ENCODE data around the gene RMND5B.

Gene RMND5B

DNA sequence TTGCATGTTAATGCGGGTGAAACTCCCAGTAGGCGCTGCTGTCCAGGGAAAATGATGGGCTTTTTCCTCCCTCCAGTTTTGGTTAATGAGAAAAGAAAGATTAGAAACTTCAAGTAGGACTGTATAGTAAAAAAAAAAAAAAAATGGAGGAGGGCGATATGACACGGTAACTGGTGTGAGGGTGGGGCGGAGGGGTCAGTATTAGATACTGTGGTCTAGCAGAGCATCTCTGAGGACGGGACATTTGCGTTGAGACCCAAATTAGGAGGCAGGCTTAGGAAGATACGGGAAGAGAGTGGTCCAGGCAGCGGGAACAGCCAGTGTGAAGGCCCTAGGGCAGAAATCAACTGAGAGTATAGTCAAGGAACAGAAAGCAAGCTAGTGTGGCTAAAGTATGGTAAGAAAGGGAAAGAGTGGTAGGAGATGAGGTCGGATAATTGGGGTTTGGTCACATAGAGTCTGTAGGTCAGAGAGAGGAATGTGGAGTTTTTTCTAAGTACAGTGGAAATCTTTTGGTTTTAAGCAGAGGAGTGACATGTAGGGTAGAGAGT is 707 bp downstream of the RMND5B start:
- peak overlapping the region; percentile 70 for H3K4me3 ChIP-seq (ENCODE audit: low read length)
- TF ChIP-seq ZNF274 (IDR thresholded peaks at IDR 0.05; ENCODE audit: low read depth, low read length), result no peak

DNA sequence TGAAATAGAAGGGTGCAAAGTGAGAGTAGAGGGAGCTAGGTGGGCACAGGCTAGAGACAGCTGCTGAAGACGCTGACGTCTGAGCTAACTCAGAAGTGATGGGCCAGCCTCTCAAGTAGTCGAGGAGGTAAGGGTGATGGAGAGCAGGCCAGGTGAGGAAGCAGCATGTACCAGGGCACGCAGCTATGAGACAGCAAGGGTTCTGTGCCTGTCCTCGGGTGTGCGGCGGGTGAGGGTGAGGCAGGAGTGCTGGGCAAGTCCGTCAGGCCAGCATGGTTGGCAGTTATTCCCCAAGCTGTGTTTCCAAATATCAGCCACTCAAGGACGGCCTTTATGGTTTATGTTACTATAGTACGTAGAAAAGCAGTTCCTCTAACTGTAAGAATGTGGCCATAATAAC is 6.2 kb downstream of the RMND5B start:
- no peak overlapping the region for H3K4me3 ChIP-seq (ENCODE audit: low read length)
- no peak for TF ChIP-seq ZNF274 (IDR thresholded peaks at IDR 0.05; ENCODE audit: low read depth, low read length)

DNA sequence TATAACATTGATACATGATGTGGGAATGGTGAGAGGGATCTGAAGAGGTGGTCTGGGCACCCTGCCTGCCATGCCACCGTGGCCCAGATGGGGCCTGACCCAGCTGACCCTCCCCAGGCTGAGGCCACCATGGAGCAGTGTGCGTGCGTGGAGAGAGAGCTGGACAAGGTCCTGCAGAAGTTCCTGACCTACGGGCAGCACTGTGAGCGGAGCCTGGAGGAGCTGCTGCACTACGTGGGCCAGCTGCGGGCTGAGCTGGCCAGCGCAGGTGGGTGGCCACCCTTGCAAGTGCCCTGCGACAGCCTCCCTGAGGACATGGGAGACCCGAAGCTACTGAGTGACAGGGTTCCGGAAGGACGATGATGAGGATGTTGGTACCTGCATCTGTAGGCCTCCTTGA is 7.2 kb downstream of the RMND5B start:
- no peak for TF ChIP-seq ZNF274 (IDR thresholded peaks at IDR 0.05; ENCODE audit: low read depth, low read length)
- H3K4me3 ChIP-seq (ENCODE audit: low read length), result no peak overlapping the region

DNA sequence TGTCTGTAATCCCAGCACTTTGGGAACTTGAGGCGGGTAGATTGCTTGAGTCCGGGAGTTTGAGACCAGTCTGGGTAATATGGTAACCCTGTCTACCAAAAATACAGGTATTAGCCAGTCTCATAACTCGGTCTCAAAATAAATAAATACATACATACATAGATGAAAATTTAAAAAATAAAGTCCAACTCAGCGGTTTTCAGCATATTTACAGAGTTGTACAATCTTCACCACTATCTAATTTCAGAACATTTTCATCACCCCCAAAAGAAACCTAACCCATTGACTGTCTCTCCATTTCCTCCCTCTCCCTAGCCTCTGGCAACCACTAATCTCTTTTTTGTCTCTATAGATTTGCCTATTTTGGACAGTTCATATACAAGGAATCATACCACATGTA is 10.7 kb downstream of the RMND5B start:
- no peak overlapping the region for H3K4me3 ChIP-seq (ENCODE audit: low read length)
- TF ChIP-seq ZNF274 (IDR thresholded peaks at IDR 0.05; ENCODE audit: low read depth, low read length), result no peak

DNA sequence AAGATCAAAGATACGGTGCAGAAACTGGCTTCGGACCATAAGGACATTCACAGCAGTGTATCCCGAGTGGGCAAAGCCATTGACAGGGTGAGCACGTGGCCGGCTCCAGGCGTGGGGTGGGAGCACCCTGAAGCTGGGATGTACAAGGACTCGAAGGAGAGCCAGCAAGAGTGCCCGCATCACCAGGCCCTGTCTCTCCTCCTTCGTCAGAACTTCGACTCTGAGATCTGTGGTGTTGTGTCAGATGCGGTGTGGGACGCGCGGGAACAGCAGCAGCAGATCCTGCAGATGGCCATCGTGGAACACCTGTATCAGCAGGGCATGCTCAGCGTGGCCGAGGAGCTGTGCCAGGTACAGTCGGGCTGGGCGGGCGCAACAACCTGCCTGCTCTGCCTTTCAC is 11.8 kb downstream of the RMND5B start:
- no peak overlapping the region for H3K4me3 ChIP-seq (ENCODE audit: low read length)
- no peak for TF ChIP-seq ZNF274 (IDR thresholded peaks at IDR 0.05; ENCODE audit: low read depth, low read length)

DNA sequence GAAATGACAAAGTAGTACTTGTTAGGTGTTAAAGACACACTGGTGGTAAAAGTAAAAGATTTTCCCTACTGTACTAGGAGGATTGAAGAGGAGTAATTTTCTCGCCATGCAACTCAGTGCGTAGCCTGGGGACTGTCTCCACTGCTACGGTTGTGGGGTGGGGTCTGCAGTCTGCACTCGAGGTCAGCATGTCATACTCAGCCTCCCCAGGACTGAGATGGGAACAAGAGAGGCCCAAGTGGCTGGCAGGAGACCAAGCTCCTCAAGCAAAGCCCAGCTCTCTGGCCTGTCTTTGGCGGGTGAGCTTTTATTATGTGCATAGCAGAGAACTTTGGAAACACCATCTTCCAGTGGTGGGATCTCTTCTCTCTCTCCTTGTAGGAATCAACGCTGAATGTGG is 12.4 kb downstream of the RMND5B start:
- no peak overlapping the region for H3K4me3 ChIP-seq (ENCODE audit: low read length)
- TF ChIP-seq ZNF274 (IDR thresholded peaks at IDR 0.05; ENCODE audit: low read depth, low read length), result no peak

DNA sequence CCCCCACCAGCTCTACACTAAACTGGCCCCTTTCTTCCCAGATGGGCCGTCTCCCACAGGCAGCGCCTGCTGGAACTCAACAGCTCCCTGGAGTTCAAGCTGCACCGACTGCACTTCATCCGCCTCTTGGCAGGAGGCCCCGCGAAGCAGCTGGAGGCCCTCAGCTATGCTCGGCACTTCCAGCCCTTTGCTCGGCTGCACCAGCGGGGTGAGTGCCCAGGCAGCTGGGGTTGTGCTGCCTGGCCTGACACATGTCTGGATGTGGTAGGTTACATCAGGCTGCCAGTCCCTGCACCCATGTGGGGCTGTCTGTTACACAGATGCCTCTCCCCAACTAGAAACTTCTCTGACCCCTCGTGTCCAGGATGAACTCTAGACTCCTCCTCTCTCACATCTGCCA is 13.1 kb downstream of the RMND5B start:
- no peak for TF ChIP-seq ZNF274 (IDR thresholded peaks at IDR 0.05; ENCODE audit: low read depth, low read length)

DNA sequence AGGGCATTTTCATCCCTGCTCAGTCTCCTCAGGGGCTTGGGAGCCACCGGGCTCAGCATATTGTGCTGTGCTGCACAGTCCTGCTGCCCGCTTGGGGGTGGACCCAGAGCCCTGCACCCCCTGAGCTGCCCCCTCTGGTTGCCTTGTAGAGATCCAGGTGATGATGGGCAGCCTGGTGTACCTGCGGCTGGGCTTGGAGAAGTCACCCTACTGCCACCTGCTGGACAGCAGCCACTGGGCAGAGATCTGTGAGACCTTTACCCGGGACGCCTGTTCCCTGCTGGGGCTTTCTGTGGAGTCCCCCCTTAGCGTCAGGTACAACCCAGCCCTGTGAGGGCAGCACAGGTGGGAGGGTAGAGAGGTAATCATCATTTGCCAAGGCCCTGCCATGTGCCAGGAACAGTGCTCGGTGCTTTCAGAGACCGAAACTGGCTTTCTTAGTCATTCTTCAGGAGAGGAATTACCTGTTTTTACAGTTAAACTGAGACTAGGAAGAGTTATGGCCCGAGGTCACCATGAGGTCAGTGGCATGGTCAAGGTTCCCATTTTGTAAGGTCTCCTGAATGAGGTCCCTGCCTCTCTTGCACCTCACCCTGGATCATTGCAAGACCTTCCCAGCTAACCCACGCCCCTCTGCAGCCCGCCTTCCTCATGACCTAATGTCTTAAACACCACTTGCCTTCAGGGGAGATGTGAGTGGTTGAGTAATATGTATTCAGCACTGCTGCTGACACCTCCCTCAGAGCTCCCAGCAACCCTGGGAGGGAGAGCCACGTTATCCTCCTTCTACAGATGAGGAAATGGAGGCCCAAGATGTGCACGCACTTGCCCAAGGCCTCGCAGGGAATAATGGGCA is 15.4 kb downstream of the RMND5B start:
- TF ChIP-seq ZNF274 (IDR thresholded peaks at IDR 0.05; ENCODE audit: low read depth, low read length), result no peak
- H3K4me3 ChIP-seq (ENCODE audit: low read length), result no peak overlapping the region

More for the DNA sequence above, 13.1 kb downstream of the RMND5B start:
- no peak overlapping the region for H3K4me3 ChIP-seq (ENCODE audit: low read length)

DNA sequence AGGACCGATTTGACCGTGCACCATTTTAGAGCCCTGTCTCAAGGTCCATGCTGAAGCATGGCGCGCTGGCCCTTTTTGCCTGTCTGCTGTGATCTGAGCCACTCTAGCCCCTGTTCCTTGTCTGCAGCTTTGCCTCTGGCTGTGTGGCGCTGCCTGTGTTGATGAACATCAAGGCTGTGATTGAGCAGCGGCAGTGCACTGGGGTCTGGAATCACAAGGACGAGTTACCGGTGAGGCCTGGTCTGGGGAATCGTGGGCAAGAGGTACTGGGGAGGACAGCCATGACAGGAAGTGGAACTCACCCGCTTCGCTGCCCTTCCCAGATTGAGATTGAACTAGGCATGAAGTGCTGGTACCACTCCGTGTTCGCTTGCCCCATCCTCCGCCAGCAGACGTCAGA is 16.6 kb downstream of the RMND5B start:
- TF ChIP-seq ZNF274 (IDR thresholded peaks at IDR 0.05; ENCODE audit: low read depth, low read length), result no peak
- no peak overlapping the region for H3K4me3 ChIP-seq (ENCODE audit: low read length)

DNA sequence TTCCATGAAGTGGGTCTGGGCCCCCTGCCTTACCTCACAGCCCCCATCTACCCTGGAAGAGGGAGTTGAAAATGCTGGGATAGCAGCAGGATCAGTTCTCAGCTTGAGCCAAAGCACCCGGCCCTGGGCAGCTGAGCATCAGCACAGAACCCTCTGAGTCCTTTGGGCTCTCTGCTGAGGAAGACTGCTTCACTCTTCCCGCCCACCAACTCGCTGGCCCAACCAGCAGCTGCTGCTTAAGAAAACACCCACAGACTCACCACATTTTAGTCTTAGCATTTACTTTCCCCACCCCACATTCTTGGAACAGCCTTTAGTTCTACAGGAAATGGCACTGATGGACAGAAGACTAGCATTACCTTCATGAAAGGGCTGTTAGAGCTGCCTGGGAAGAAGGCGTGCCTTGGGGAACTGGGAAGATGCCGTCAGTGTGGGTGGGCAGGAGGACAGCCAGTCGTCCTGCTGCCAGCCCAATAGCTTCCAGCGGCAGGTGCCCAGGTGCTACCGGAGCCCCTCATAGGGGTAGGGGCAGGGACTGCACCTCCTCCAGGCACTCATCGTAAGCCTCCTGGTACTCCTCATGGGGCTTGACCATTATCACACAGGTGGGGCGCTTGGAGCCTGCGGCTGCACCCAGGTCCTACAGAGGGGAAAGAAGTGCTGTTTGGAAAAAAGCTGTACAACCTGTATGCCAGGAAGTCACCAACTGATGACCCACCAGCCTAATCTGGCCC is 18.6 kb downstream of the RMND5B start:
- TF ChIP-seq ZNF274 (IDR thresholded peaks at IDR 0.05; ENCODE audit: low read depth, low read length), result no peak
- H3K4me3 ChIP-seq (ENCODE audit: low read length), result no peak overlapping the region

DNA sequence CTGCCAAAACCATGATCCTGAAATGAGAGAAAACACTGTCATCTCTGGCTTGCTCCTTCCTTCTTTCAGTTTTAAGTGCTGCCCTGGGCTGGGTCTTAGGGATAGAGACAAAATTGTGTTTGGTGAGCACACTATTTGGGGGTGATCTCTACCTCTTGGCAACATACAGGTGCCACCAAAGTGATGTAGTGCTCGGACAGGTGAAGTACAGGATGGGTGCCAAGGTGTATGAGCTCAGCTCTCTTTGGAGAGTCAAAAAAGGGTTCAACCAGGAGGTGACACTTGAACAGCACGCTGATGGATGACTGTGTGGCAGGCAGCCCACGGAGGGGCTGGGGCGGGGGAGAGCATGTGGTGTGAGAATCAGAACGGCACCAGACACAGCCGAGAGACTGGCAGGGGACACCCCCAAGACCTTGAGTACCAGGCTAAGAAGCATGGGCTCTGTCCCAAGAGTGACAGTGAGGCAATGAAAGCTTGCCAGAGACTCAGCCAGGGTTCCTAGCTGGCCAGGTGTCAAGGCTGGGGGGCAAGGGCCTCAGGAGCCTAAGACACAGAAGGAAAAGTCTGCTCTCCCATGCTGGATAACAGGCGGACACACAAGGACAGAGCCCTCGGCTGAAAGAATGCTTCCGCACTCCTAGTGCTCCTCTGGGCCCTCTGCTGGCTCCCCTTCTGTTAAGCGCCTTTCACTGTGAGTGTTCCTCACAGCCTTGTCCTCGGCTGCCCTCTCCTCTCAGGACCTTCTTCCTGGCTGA is 20.3 kb downstream of the RMND5B start:
- no peak for TF ChIP-seq ZNF274 (IDR thresholded peaks at IDR 0.05; ENCODE audit: low read depth, low read length)
- H3K4me3 ChIP-seq (ENCODE audit: low read length), result no peak overlapping the region

DNA sequence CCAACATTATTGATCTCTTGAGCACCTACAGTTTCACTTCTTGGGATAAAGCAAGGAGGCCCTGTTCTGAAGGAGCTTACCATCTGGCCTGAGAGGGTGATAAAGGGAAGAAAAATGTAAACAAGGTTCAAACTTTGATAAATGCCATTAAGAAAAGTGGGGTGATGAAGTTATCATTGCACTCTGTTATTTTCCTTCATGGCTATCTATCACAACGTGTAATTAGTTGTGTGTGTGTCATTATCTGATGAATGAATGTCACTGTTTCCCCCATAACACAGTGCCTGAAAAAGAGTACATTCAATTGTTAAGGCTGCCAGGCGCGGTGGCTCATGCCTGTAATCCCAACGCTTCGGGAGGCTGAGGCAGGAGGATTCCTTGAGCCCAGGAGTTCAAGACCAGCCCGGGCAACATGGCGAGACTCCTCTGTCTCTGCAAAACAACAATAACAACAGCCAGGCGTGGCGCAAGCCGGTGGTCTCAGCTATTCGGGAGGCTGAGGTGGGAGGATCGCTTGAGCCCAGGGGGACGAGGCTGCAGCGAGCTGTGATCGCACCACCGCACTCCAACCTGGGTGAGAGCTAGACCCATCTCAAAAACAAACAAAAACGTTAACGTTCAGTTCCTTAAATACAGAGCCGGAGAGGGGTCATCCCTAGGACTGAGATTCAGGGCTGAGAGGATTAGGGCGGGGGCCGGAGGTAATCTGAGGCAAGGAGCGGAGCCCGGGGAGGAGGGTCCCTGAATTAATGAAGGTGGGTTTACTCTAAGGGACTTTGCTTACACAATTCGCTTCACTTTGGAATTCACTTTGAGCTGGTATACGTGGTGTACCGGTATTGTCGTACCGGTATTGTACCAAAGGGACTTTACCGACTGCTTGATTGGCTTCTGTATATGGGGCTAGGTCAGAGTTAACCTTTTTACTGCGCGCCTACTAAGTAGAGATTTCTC is 22.0 kb downstream of the RMND5B start:
- H3K4me3 ChIP-seq (ENCODE audit: low read length), result peak overlapping the region; percentile 94
- no peak for TF ChIP-seq ZNF274 (IDR thresholded peaks at IDR 0.05; ENCODE audit: low read depth, low read length)
